NCI-H82 treated with DMSO at 0.1 percent for 48 hours (cell line): ENCODE measurements around the gene CHAT.

Source experiments
- DNase-seq: peaks from one replicate; lab custom pipeline; 2025; ENCODE audit not compliant: unreplicated experiment; lab: John Stamatoyannopoulos, UW

CHAT gene

GRCh38 chr10:49596836-49597235 is 17.0 kb upstream of the CHAT start:
- no peak for DNase-seq

GRCh38 chr10:49597426-49598163 is 16.2 kb upstream of the CHAT start:
- no peak for DNase-seq

DNA sequence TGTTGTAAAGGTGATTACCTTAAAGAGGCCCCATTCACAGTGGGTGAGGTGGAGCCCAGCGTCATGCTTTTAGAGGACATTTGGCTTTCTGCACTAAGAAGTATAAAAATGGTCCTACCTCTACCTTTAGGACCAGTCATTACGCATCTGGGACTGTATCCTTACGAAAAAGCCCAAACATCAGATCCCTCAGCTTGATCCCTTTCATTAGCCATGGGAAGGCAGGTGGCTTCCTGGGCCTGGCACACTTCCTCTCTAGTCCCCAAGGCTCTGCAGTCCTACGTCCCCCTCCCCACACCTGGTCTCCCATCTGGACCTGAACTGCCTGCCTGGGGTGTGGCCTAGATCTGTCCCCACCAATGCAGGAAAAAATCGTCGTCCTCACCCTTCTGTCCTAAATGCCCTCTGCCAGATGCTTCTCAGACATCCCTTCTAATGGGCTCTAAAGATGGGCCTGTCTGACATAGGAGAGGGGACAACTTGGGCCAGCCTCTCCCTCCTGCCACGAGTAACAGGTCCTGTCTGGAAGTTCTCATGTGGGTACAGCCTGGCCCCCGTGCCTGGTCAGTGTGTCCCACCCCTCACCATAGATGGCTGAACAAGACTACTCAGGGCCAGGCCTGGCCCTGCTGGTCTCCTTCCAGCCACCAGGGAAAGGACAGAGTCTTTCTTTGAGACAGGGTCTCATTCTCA is 15.5 kb upstream of the CHAT start:
- no peak for DNase-seq

GRCh38 chr10:49598986-49599385 is 14.9 kb upstream of the CHAT start:
- DNase-seq, result no peak

DNA sequence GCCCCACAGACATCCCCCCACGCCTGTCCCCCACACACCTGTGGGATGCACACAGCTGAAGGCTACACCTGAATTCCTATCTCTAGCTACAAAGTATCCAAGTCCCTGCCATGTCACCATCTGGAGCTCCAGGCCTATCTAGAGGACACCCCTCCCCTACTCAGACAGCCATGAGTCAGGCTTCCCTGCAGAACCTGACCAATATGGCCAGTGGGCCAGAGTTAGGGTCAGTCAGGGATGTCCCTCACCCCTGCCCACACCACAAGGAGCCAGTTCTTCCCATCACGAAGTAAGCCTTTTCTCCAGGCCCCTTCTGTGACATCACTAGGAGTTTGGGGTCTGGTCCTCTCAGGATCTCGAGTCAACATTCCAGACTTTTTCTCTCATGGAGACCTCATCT is 14.3 kb upstream of the CHAT start:
- no peak for DNase-seq

GRCh38 chr10:49600046-49600445 is 13.8 kb upstream of the CHAT start:
- DNase-seq, result no peak

GRCh38 chr10:49600781-49601400 is 12.9 kb upstream of the CHAT start:
- DNase-seq, result no peak

- no peak for DNase-seq
These were observed 12.0 kb upstream of the CHAT start for GRCh38 chr10:49601857-49602256.

DNA sequence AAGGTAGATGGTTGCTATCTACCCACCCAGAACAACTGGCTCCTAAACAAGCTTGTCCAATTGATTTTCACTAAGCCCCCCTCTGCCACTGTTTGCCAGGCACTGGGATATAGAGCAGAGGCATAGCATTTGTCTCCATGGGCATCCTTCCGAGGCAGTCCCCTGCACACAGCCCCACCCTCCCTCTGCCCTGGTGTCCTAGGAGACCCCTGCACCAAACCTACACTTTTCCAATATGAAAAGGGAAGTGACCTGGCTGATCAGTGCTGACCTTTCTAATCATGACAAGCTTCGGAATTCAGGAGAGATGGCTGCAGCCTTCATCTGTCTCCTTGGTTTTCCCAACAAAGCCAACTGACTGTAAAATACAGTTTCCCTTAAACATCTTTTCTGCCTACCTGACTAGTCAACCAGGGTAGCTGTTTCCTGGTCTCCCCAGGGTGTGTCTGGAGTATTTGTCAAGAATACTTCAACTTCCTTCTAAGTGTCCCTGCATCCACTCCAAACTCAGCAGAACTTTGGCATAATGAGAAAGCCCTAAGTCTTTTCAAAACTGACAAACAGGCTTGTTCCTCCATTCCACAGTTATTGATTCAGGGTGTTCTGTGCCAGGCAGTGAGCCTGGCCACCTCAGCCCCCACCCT is 11.3 kb upstream of the CHAT start:
- DNase-seq, result no peak

- DNase-seq, result peak; percentile 61
These were observed 8.5 kb upstream of the CHAT start for GRCh38 chr10:49605216-49605938.

DNA sequence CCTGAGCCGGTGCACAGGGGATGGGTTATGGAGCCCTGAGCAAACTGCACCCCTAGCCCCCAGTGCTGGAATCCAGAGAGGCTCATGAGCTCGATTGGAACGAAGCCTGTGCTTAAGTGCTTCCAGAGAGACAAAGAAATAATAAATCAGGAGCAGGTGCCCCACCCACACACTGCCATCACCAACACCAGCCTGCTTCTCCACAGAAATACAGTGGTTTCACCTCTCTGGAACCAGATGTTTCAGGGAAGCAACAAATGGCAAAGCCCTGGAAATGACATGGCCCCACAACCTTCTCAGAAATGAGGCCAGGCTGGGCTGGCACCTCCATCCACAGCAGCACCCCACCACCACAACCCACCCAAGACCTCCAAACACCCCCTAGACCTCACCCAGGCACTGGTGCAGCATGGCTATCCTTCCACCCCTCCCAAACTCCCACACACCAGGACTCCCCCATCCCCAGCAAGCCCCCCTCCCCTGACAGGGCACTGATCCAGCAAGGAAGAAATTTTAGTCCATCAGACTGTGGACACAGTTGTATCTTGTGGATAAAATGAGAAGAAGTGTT is 7.8 kb upstream of the CHAT start:
- DNase-seq, result no peak

- no peak for DNase-seq
These were observed 6.8 kb upstream of the CHAT start for GRCh38 chr10:49606981-49607535.

GRCh38 chr10:49608166-49609005 is 5.5 kb upstream of the CHAT start:
- DNase-seq, result no peak

DNA sequence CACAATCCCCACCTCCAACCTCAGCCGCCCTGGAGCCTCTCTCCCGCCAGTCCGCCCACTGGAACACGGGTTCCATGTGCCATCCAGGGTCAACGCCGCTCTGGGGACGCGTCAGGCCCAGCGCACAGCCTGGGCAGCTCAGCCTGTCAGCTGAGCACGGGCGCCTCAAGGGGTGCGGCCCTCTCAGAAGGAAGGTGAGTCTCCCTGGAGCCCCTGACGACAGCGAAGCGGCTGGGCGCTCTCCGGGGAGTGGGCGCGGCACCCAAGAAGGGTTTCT is 4.9 kb upstream of the CHAT start:
- no peak for DNase-seq

GRCh38 chr10:49609283-49610113 is 4.3 kb upstream of the CHAT start:
- DNase-seq, result peak; percentile 17

DNA sequence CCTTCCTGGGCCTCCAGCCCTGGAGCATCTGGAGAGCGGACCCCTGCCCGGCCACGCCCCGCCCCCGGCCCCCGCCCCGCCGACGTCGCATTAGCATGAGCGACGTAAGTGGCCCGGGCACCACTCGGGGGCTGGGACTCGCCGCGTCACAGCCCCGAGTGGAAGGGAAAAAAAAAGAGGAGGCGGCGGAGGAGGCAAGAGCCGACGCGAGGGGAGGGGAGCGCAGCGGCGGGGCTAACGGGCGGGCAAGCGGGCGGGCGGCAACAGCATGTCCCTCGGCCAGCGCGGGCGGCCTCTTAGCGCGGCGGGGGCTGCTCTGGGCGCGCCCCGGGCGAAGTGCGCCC is 3.8 kb upstream of the CHAT start, which contains the start of gene SLC18A3:
SLC18A3 (plus strand) TSS at position 197 of the 344 bp plus-strand sequence. CDS start 431 bp downstream, outside the sequence.
- peak; percentile 34 for DNase-seq

GRCh38 chr10:49610458-49611165 is 3.2 kb upstream of the CHAT start:
- no peak for DNase-seq

GRCh38 chr10:49611166-49611815 is 2.5 kb upstream of the CHAT start:
- DNase-seq, result peak; percentile 25
